Stimulated activated CD4-positive, alpha-beta T cell treated with anti-CD3 and anti-CD28 coated beads, Interleukin-4, amount 100 ng/mL, for 24 hours (primary cell): ENCODE data around the gene NFIX.
A peak's percentile ranks its signal among the peaks of the same experiment; 100 is the strongest.

Source experiments
- DNase-seq: peaks from one replicate; pipeline ENCODE4 v3.0.0-alpha.2; 2020

The NFIX gene

DNA sequence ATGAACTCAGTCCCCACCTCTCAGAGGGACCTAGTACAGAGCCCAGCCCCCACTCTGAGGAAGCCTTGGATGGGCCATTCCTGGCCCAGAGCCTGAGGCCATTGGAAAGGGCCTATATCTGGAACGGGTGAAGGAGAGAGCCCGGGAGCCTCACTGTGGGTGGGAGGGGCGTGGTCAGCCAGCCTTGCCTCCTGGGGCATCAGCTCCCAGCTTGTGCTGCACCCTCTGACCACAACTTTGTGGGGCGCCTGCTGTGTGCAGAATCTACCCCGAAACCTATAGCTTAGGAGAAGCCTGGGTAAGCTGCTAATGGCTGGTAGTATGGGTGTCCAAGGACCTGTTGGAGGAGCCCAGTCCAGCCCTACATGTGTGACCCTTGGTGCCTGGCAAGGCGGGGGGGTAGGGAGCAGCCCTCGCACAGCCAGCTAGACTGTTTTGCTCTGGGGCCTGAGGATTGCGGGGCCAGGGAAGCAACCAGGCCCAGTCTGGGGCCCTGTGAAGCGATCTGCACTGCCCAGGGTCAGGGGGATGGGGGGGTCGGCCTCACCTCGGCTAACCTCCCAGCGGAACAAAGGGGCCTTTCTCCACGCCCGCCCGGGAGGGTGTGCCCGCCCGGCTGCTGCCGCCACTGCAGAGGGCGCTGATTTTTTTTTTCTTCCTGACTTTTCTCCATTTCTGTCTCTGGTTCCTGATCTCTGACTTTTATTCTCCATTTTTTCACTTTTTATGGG is 65.1 kb downstream of the NFIX start:
- DNase-seq = no peak

DNA sequence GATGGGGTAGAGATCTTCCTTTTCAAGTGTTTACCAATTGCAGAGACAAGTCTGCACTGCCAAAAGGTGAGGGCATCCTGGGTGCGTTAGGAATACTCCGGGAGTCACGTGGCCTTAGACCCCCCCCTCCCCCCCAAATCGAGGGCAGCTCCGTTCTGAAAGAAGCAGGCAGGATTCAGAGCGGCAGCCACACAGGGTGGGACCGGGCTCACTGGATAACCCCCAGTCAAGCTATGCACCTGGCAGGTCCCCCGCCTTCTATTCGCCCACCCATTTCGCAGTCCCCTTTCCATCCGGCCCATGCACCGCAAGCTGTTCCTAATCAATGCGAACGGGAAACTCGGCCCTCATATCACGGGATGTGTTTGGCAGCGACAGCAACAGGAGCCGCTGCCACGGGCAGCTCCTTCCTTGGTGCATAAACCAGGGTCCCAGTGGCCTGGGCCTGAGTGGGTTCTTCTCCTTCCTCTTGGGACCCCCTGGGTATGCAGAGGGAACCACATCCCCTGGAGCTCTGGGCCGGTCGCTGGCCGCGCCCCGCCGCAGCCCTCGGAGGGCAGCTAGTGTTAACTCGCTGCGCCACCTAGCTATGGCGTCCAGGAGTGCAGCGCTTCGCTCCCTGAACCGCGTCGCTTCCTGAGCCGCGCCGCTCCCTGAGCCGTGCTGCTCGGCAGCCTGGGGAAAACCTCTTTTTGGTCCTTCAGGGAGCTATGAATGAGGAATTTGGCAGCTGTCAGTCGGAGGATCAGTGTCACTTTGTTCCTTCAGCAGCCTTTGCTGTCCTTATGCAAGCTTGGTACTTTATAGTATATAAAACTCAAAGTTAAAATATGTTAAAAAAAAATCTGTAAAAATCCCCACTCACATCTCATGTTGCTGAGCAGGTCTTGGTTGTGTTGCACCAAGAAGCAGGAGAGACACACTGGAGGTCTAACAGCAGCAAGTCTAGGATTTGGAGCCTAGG is 66.0 kb downstream of the NFIX start:
- peak; percentile 82 for DNase-seq

DNA sequence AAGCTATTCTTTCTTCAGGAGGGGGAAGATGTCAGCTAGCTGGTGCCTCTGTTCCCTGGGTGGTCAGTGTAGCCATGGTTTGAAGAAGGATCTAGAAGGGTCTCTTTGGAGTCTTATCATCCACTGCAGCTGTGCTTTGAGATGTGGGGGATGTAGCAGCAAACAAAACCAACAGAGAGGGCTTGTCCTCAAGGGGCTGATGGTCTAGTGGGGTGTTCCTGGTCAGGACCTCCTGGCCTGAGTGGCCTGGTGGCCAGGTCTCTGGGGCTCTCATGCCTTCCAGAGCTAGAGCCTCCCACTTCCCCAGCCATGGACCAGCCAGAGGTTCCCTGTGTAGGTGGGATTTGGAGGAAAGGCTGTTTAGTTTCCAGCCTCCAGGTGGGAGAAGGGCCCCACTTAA is 67.0 kb downstream of the NFIX start:
- DNase-seq = no peak

DNA sequence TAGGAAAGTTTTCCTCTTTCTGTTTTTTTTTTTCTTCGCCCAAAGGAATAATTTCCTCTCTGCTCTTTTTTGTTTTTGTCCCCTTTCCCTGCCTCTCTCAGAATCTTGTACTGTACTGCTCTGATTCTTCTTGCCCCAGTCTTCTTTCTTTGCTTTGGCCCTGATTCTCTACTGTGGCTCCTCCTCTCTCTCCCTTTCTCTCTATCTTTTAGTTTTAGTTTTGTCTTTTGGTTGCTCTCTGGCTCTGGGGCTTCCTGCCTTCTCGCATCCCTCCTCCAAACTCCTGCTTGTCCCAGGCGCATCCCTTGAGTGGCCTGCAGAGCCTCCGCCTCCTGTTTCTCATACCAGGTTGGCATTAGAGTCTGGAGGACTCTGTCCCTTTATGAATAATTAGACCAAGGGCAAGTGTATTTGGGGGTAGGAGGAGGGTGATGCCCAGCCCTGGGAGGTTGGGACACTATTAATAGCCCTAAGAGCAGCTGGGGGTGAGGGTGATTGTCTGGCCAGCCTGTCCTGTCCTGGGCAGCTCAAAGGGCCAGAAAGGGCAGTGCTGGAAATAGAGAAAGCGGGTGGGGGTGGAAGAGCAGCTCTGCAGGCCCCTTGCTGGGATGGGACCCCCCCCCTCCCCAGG is 68.3 kb downstream of the NFIX start:
- no peak for DNase-seq

DNA sequence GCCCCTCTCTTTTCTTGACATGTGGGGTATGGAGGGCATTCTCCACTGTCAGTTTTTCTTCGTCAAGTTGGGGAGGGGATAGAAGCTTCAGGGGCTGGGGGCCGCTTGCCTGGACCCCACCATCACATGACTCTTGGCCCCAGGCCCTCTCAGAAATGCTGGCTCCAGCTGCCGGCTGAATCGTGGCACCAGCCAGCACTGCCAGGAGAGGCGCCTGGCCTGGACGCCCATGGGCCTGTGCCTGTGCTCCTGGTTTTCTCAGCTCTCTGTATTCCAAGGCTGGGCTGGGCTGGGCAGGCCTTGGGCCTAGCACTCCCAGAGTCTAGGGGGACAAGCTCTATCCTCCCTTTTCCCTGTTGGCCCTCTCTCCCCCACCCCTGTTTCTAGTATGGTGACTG is 68.8 kb downstream of the NFIX start:
- no peak for DNase-seq

DNA sequence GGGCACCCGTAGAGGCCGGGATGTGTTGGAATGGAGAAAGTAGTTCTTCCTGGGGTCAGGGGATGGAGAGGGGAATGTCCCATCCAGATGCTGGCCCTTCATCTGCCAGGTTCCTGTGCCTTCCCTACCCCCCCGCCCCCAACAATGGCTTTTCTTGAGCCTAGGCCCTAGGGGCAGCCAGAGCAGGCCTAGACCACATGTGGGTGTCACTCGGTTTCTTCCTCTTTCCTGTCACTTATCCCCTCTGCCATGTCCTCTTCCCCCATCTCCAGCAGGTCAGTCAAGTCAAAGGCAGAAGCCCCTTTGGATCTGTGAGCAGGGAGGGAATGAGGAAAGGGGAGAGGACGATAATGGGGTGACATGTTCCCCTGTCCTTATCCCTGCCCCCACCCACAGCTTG is 71.0 kb downstream of the NFIX start:
- DNase-seq = no peak

- DNase-seq = no peak
These were observed 71.9 kb downstream of the NFIX start for GRCh38 chr19:13066933-13067807.

DNA sequence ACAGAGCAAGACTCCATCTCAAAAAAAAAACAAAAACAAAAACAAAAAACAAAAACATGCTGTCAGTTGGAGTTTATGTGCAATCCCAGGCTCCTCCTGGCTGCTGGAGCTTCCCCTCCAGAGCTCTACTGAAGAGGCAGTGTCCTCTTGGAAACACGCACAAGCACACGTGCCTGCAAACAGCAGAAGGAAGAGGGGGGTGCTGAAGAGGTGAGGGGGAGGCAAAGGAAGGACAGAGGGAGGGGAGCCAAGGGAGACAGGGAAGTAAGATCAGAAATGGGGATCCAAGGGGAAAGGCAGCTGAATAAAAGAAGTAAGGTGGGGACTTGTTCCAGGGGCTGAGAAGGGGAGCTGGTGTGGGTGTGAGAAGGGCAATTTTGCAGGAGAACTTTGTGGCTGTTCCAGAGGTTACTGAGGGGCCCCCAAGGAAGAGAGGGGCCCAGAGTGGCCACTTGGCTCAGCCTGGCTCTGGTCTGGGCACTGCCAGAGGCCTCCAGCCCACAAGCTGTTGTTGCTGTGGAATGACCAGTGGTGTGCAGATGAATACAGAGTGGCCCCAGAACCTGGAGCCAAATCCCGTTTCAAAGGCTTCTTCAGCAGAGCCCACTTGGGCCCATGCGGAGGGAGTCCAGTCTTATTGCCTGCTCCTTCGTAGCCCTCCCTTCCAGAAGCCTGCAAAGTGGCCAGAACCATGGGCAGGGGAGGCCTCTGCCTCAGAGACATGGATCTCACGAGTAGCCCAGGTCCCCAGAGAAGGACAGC is 73.0 kb downstream of the NFIX start:
- no peak for DNase-seq

- DNase-seq = no peak
These were observed 74.4 kb downstream of the NFIX start for GRCh38 chr19:13069415-13070359.

- DNase-seq = no peak
These were observed 75.3 kb downstream of the NFIX start for GRCh38 chr19:13070425-13071140.

GRCh38 chr19:13071444-13072187 is 76.3 kb downstream of the NFIX start:
- no peak for DNase-seq

GRCh38 chr19:13072188-13072908 is 77.1 kb downstream of the NFIX start:
- DNase-seq = no peak

DNA sequence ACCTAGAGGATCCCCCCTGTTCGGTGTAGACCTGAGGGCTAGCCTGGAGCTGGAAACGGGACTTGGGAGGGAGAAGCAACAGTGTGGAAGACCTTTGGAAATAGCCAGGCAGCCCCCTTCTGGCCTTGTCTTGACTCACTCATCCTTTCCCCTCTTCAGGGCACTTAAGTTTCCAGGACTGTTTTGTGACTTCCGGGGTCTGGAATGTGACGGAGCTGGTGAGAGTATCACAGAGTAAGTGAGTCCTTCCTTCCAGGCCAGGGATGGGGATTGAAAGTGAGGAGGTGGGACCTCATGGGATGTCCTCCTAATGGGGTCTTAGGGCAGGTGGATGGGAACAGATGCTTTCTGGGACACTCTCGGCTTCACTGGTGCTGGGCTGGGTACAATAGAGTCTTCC is 78.0 kb downstream of the NFIX start:
- no peak for DNase-seq

DNA sequence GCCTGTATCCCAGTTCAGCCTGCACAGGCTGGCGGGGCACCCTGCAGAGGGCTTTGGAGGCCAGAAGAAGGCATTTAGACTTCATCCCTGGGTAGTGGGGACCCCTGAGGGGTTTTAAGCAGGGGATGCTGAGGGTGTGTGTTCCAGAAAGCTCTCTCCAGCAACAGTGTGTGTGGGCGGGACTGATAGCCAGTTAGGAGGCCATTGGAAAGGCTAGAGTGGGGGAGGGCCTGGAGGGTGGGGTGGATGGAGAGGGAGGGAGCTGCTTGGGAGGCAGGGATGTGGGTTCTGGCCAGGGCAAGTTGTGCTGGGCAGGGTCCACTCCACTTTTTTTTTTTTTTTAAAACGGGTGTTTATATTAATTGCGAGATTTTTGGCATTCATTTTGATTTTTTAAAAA is 79.1 kb downstream of the NFIX start:
- no peak for DNase-seq

DNA sequence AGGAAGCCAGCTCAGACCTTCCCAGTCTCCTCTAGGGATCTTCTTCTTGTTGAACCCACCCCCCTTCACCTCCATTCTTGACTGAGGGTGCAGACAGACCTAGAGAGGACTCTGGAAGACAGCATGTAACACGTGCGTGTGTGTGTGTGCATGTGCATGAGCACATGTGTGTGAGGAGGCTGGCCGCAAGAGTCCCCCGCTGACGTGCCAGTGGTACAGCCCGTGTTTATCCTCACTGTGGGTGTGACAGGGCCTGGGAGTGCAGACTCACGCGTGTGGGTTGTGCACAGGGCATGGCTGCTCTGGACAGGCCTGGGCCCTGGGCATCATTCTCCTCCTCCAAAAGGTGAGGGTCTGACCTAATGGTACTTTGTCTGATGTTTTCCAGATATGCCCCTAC is 81.0 kb downstream of the NFIX start:
- no peak for DNase-seq

DNA sequence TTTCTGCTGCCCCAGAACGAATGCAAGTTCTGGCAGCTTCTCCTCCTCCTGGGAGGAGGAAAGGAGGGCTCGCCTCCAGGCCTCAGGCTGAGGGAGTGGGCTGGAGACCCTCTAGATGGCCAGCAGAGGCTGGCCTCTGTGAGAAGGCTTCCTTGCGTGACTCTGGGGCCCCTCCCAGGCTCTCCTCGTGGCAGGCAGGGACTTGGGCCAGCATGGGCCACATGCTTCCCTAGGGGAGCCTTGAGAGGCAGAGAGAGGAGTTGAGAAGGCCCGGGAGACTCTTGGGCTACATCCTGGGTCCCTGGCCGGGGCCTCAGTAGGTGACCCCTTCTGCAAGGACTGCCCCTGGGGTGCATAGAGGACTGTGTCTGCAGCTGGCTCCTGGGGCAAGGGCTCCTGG is 81.5 kb downstream of the NFIX start:
- no peak for DNase-seq

GRCh38 chr19:13077240-13077639 is 82.0 kb downstream of the NFIX start:
- DNase-seq = no peak

- no peak for DNase-seq
These were observed 83.1 kb downstream of the NFIX start for GRCh38 chr19:13078381-13078780.
